Thymus (tissue), 11 donors: ENCODE results near the gene F8. TPM values are rescaled to one million over a fixed set of nuclear protein-coding genes. Genes with fewer than 3 reads are reported as not detected.
A peak's percentile ranks its signal among the peaks of the same experiment; 100 is the strongest.

Experiments
- DNase-seq, 9 donors: peaks; one replicate each; pipeline ENCODE4 v3.0.0-alpha.2; 2013; ENCODE audit warnings: low spot score in 9 of 9, low read depth in 6 of 9, missing footprints in 1 of 9
- H3K27ac ChIP-seq, 2 donors: one replicate each; pipeline ENCODE4 v1.5.1; 2013; ENCODE audit warnings: control low read depth in 1 of 2, low read depth in 1 of 2, low read length in 1 of 2, mild to moderate bottlenecking in 1 of 2, moderate library complexity in 1 of 2
- H3K27me3 ChIP-seq, 2 donors: one replicate each; pipeline ENCODE4 v1.5.1; 2013; ENCODE audit warnings: low read length in 1 of 2; ENCODE audit not compliant: control insufficient read depth in 2 of 2, insufficient read depth in 1 of 2
- H3K36me3 ChIP-seq, 2 donors: one replicate each; pipeline ENCODE4 v1.5.1; 2013; ENCODE audit warnings: low read length in 1 of 2, mild to moderate bottlenecking in 1 of 2, moderate library complexity in 1 of 2; ENCODE audit not compliant: control insufficient read depth in 2 of 2, insufficient read depth in 2 of 2
- H3K4me1 ChIP-seq, 2 donors: one replicate each; pipeline ENCODE4 v1.5.1; 2013; ENCODE audit warnings: low read length in 2 of 2; ENCODE audit not compliant: control insufficient read depth in 2 of 2, insufficient read depth in 2 of 2
- H3K4me3 ChIP-seq, 2 donors: one replicate each; pipeline ENCODE4 v1.5.1; 2013; ENCODE audit warnings: low read length in 2 of 2, control low read depth in 1 of 2, mild to moderate bottlenecking in 1 of 2
- H3K9me3 ChIP-seq, 2 donors: one replicate each; pipeline ENCODE4 v1.5.1; 2013; ENCODE audit warnings: low read length in 1 of 2, mild to moderate bottlenecking in 1 of 2; ENCODE audit not compliant: control insufficient read depth in 2 of 2, insufficient read depth in 1 of 2
- WGBS: extraction: QIAGEN DNeasy Blood & Tissue Kit; methylation state at CpG from one replicate; pipeline ENCODE4 v1.1.7; 2013; 5-methylcytosine and 5-hydroxymethylcytosine counted together
- polyA plus RNA-seq: library from polyadenylated mRNA; stranded (reverse); fragments of 200-250 nt; gene quantifications from one replicate; pipeline ENCODE4 v1.2.3, GENCODE V29; 2013
- total RNA-seq: library from RNA; stranded (reverse); fragments of 120-200 nt; gene quantifications from one replicate; pipeline ENCODE4 v1.2.4, GENCODE V29; 2013
- donor health status: healthy.

The F8 gene
- total and polyA plus RNA-seq, 2 donors: 2.9 to 10.7 TPM

DNA sequence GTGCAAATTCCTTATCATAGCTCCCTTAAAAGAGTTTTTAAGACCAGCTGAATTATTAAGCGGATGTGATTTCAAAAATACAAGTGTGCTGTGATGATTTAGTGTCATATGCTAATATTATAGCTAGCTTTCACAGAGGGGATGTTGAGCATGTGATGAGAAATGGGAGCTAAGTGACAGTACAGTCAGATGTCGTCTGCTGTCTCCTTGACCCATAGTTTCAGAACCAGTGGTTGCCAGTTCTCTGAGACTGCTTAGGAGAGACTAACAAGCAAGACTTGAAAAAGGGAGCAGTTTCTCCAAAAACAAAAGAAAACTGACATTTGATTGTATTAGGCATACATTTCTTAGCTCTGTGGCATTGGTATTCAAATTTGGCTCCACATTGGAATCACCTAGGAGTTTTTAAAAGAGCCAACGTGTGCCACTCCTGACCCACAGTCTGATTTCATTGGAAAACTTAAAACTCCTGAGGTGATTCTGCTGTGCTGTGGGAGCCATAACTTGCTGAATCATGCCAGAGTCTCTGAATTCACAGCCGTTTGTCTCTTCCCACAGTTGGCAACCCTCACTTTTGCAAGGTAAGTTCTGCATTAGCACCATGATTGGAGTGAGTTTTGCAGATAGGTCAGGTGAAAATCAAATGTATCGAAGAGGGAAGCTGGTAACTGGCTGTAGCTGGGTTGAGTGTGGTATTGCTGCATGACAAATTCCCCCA lies 24.4 kb upstream of the F8 start:
- Histone ChIP-seq H3K4me1 (no peaks in the 10 kb centered on the region), H3K36me3 (peaks cover 8% of the 10 kb centered on the region in 2 donors), H3K4me3 (no peak overlapping the region), H3K27ac (no peak overlapping the region), H3K9me3 (no peaks in the 10 kb centered on the region), H3K27me3 (no peaks in the 10 kb centered on the region)
- WGBS: 83% methylated on average over 5 of the region's 5 CpGs
- no peak for DNase-seq

DNA sequence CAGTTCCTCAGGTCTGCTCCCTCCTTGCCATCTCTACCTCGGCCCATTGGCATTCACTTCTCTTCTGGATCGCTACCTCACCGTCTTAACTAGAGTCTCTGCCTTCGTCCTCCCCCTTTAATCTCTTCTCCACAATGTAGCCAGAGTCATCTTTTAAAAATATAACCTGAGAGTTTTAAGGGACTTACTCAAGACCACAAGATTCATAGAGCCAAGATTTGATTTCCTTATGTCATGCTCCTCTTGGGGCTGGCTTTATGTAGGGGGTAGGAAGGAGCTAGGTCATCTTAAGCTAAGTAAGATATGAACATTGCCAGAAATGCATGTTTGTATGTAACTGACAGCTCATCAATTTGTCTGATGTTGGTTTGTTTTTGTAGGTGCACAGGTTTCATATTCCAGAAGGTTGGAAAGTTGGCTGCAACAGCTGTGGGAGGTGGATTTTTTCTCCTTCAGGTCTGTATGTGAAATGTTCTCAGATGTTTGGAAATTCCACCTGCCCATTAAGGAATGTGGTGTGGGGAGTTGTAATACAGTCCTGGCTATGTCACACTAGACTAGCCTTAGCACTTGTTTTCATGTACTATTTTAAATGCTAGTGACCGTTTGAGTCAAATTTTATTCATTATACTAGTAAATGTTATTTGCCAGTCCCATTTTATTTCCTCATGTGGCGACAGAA lies 23.7 kb upstream of the F8 start:
- H3K27ac ChIP-seq: no peak overlapping the region
- H3K36me3 ChIP-seq: peaks cover 8% of the 10 kb centered on the region in 2 donors
- no peaks in the 10 kb centered on the region for H3K4me1 ChIP-seq
- no peak for DNase-seq
- WGBS: 94% methylated on average over 6 of the region's 6 CpGs
- H3K27me3 ChIP-seq: no peaks in the 10 kb centered on the region
- no peak overlapping the region for H3K4me3 ChIP-seq
- H3K9me3 ChIP-seq: no peaks in the 10 kb centered on the region

DNA sequence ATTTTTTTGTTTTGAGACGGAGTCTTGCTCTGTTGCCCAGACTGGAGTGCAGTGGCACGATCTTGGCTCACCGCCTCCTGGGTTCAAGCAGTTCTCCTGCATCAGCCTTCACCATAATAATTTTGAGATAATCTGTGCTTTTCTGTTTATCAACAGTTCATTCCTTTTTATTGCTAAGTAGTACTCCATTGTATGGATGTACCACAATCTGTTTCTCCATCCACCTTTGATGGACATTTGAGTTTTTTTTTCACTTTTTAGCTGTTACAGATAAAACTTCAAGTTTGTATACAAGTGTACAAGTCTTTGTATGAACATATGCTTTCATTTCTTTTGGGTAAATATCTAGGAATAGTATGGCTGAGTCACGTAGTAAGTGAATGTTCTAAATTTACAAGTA lies 13.2 kb upstream of the F8 start:
- no peaks in the 10 kb centered on the region for H3K27me3 ChIP-seq
- H3K36me3 ChIP-seq: peaks cover 0 to 4% of the 10 kb centered on the region in 2 donors
- no peaks in the 10 kb centered on the region for H3K9me3 ChIP-seq
- WGBS: 97% methylated on average over 4 of the region's 4 CpGs
- no peaks in the 10 kb centered on the region for H3K4me1 ChIP-seq
- no peak overlapping the region for H3K4me3 ChIP-seq
- DNase-seq: no peak
- H3K27ac ChIP-seq: no peak overlapping the region

DNA sequence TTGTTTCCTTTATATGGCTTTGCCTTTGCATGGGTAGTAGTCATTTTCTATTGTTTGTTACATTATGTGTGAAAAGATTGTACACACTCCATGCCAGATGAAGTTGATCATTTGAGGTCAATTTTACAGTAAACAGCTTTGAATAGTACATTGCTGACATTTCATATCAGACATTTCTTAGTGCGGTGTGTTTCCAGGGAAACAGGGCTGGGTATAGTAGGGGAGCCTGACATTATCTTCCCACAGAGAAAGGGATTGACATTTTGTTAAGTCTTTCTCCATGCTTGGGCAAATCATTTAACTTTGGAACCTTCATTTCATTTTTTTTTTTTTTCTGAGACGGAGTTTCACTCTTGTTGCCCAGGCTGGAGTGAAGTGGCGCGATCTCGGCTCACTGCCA lies 9.1 kb upstream of the F8 start:
- H3K9me3 ChIP-seq: no peaks in the 10 kb centered on the region
- no peak for DNase-seq

DNA sequence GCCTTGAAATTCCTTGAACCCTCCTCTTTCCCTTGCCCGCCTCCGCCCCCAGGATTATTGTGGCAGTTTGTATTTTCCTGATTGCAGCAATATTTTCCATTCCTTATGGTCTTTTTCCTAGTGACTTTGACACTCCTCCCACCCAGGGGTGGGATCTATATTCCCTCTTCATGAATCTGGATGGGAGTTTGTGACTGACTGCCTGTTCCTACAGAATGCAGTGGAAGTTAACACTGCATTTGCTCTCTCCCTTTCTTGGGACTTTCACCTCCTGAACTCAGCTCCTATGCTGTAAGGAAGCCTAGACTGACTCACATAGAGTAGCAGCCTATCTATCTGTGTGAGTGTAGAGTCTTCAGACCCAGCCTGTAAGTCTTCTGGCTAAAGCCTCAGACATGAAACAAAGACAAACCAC lies 6.4 kb upstream of the F8 start:
- Histone ChIP-seq H3K27me3 (no peaks in the 10 kb centered on the region), H3K36me3 (no peaks in the 10 kb centered on the region), H3K4me1 (peaks cover 0 to 5% of the 10 kb centered on the region in 2 donors), H3K4me3 (no peak overlapping the region), H3K9me3 (no peaks in the 10 kb centered on the region), H3K27ac (no peak overlapping the region)
- WGBS: 100% methylated on average over 2 of the region's 2 CpGs
- no peak for DNase-seq

More for the DNA sequence above, 9.1 kb upstream of the F8 start:
- no peak overlapping the region for H3K27ac ChIP-seq
- H3K36me3 ChIP-seq: peaks cover 0 to 4% of the 10 kb centered on the region in 2 donors
- H3K27me3 ChIP-seq: no peaks in the 10 kb centered on the region
- H3K4me3 ChIP-seq: no peak overlapping the region
- 98% methylated on average over 5 of the region's 5 CpGs for WGBS
- H3K4me1 ChIP-seq: peaks cover 0 to 5% of the 10 kb centered on the region in 2 donors

DNA sequence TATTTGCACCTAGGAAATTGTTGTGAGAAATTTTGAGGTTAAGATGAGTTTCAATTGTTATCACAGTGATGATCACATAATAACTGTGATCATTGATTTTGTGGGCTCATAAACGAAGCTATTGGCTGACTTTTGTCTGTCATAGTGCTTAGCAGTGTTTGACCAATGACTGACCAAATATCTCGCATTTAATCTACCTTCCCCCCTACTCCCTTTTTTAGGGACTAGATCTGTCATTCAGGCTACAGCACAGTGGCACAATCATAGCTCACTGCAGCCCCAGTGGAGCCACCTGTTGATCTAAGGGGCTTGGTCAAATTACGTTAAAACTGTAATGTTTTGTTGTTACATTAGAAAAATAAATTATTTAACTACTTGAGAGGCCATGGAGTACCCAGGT lies 5.6 kb upstream of the F8 start:
- H3K27ac ChIP-seq: peak overlapping the region in 1 of 2 donors; percentile 90
- H3K36me3 ChIP-seq: no peaks in the 10 kb centered on the region
- WGBS: 35% methylated on average over 3 of the region's 3 CpGs
- H3K9me3 ChIP-seq: no peaks in the 10 kb centered on the region
- DNase-seq: no peak
- no peaks in the 10 kb centered on the region for H3K27me3 ChIP-seq
- peaks cover 0 to 5% of the 10 kb centered on the region in 2 donors for H3K4me1 ChIP-seq
- H3K4me3 ChIP-seq: peak overlapping the region in 1 of 2 donors; percentile 61

DNA sequence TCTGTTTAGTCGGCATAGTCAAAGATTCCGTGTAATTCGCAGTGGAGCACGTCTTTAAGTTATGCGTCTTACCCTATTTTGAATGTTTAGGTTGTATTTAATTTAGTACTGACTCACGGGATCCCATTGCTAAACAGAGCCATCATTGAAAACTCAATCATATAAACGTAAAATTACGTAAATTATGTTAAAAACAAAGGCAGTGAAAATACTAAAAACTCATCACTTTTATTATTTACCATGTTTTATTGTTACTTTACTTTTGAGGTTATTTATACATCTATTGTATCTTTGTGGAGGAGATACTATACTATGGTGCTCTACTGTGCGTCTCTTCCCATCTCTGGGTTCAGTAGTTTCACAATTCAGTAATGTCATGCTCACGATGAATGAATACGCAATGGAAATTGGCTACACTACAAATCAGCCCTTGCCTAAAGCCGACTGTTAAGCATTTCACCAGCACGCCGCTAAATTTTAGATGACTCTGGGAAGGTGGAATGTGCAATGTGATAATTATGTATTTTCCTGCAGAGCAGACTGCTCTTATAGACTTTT lies 5.1 kb upstream of the F8 start:
- H3K36me3 ChIP-seq: no peaks in the 10 kb centered on the region
- H3K4me1 ChIP-seq: peaks cover 0 to 5% of the 10 kb centered on the region in 2 donors
- peak overlapping the region; percentile 90 to 93 for H3K27ac ChIP-seq
- DNase-seq: peak in 6 of 9 donors; percentile 2 to 48 (median 18)
- WGBS: 7% methylated on average over 14 of the region's 14 CpGs
- peak overlapping the region; percentile 61 to 70 for H3K4me3 ChIP-seq
- H3K9me3 ChIP-seq: no peaks in the 10 kb centered on the region
- no peaks in the 10 kb centered on the region for H3K27me3 ChIP-seq

DNA sequence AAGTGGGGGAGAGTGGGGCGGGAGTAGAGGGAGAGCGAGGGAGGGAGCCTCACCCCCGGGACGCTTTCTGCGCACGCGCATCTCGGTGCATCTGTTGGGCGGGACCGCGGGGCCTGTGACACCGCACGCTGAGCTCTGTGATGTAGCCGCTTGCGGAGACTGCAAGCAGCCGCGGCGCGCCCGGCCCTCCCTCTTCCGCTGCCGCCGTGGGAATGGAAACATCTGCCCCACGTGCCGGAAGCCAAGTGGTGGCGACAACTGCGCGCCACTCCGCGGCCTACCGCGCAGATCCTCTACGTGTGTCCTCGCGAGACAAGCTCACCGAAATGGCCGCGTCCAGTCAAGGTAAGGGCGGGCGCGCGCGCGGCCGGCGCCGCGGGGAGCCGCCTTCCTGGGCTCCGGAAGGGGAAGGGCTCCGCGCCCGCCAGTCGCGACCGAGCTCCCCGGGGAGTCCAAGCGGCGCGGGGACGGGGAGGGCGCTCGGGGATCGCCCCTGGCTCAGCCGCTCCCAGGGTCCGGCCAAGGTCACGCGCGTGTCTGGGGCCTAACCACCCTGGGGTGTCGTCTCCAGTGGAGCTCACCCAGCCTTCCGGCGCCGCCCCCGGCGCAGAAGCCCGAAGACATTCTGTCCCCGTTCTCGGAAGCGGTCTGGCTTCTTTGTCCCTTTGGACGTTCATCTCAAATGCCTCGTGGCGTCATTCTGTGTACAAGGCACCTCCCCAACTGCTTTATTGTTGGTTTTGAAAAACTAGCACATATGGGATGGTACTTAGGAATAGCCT lies 4.4 kb upstream of the F8 start, which contains the start of gene FUNDC2:
FUNDC2 (plus strand) TSS at position 118 of the 782 bp plus-strand sequence; CDS start at position 213, 95 bp downstream.
- under 1% methylated on average over 82 of the region's 82 CpGs for WGBS

More for the DNA sequence above, 4.4 kb upstream of the F8 start, which contains the start of gene FUNDC2:
- Histone ChIP-seq H3K4me3 (peak within 1 kb of the TSS; percentile 61 to 70), H3K36me3 (no peaks in the 10 kb centered on the region), H3K27me3 (no peaks in the 10 kb centered on the region), H3K9me3 (no peaks in the 10 kb centered on the region), H3K27ac (peak within 1 kb of the TSS; percentile 90 to 93), H3K4me1 (peaks cover 0 to 5% of the 10 kb centered on the region in 2 donors)
- peak; percentile 66 to 96 (median 86) for DNase-seq
